CD4-positive, alpha-beta T cell (primary cell): ENCODE measurements around the gene MT4. TPM values are rescaled to one million over a fixed set of nuclear protein-coding genes. Genes with fewer than 3 reads are reported as not detected.
"Not testable (repeated sequence)": the region's sequence is repeated elsewhere in the genome, so short reads cannot be mapped to it uniquely, and the experiment has no call there.

Experiments
- ATAC-seq: fragments of 200-7000 bp; cut with Tn5 transposase; one replicate; pipeline ENCODE4 v1.10.0; 2022; ENCODE audit warnings: mild to moderate bottlenecking; ENCODE audit not compliant: poor library complexity
- CTCF ChIA-PET: fragments of 350-600 bp; sonication (Branson Sonifier 250); formaldehyde crosslinking; loops from one replicate; lab custom pipeline; 2021; ENCODE audit warnings: antibody characterized with exemption, inconsistent platforms; lab: Charles Lee
- POLR2A ChIA-PET: fragments of 350-600 bp; sonication (Branson Sonifier 250); formaldehyde crosslinking; loops from one replicate; lab custom pipeline; 2021; ENCODE audit warnings: antibody characterized with exemption, inconsistent platforms; lab: Charles Lee
- DNase-seq, 14 experiments: peaks; one replicate each; pipeline ENCODE4 v3.0.0-alpha.2; 2013 to 2020; ENCODE audit warnings: mixed read lengths in 2 of 14
- H3K27ac ChIP-seq, 2 donors: one replicate each; pipeline versions ENCODE4 v1.5.1 to v1.7.0; 2013; ENCODE audit warnings: low read length in 2 of 2, low read depth in 1 of 2, mild to moderate bottlenecking in 1 of 2
- H3K27me3 ChIP-seq, 2 experiments: 1 replicate in 1 of 2; 2 replicates in 1 of 2; pipeline versions ENCODE4 v1.6.1 to v1.7.0; 2013; ENCODE audit warnings: low read length in 2 of 2, control low read depth in 1 of 2, mild to moderate bottlenecking in 1 of 2, moderate library complexity in 1 of 2; ENCODE audit not compliant: insufficient read depth in 2 of 2, control insufficient read depth in 1 of 2
- H3K36me3 ChIP-seq: one replicate; pipeline ENCODE4 v1.6.1; 2013; ENCODE audit warnings: low read length, control low read depth; ENCODE audit not compliant: insufficient read depth
- H3K4me1 ChIP-seq: one replicate; pipeline ENCODE4 v1.6.1; 2013; ENCODE audit warnings: low read length, control low read depth; ENCODE audit not compliant: insufficient read depth
- H3K4me3 ChIP-seq: one replicate; pipeline ENCODE4 v1.5.1; 2013; ENCODE audit warnings: mild to moderate bottlenecking, low read length, moderate library complexity
- H3K9me3 ChIP-seq, 2 experiments: 1 replicate in 1 of 2; 2 replicates in 1 of 2; pipeline versions ENCODE4 v1.6.1 to v1.7.0; 2013; ENCODE audit warnings: low read length in 2 of 2, mild to moderate bottlenecking in 2 of 2, control low read depth in 1 of 2, moderate library complexity in 1 of 2; ENCODE audit not compliant: control insufficient read depth in 1 of 2, insufficient read depth in 1 of 2
- H3K27ac Mint-ChIP-seq: one replicate; pipeline ENCODE4 v1.8.0; 2020; ENCODE audit warnings: mixed read lengths
- H3K27me3 Mint-ChIP-seq: one replicate; pipeline ENCODE4 v1.8.0; 2021; ENCODE audit warnings: mixed read lengths
- H3K36me3 Mint-ChIP-seq: one replicate; pipeline ENCODE4 v1.8.0; 2021; ENCODE audit warnings: low read depth, mixed read lengths
- H3K4me1 Mint-ChIP-seq: one replicate; pipeline ENCODE4 v1.8.0; 2021; ENCODE audit warnings: low read depth, mixed read lengths
- H3K4me3 Mint-ChIP-seq: one replicate; pipeline ENCODE4 v1.8.0; 2020; ENCODE audit warnings: mild to moderate bottlenecking, mixed read lengths
- H3K9me3 Mint-ChIP-seq: one replicate; pipeline ENCODE4 v1.8.0; 2020; ENCODE audit warnings: mixed read lengths
- CTCF ChIP-seq: fragments of 200-600 bp; IDR thresholded peaks from one replicate; pipeline ENCODE4 v1.8.0; 2022; ENCODE audit warnings: antibody characterized with exemption, mild to moderate bottlenecking
- intact Hi-C, 2 experiments: fragments of 100-400 bp; cut with DNase I in 1 of 2; cut with micrococcal nuclease in 1 of 2; formaldehyde crosslinking; loops; one replicate each; pipeline versions ENCODE4 v1.15.1 to v1.9.0; 2023 to 2025; cut with DNase I, micrococcal nuclease
- total RNA-seq, 174 experiments: library from RNA in 2 of 174; stranded (reverse) in 2 of 174; gene quantifications; one replicate each; pipeline ENCODE4 v1.2.3 and lab custom pipeline; 2021 to 2026

The MT4 gene
- total RNA-seq, 2 experiments from 2014 or later, result not detected

DNA sequence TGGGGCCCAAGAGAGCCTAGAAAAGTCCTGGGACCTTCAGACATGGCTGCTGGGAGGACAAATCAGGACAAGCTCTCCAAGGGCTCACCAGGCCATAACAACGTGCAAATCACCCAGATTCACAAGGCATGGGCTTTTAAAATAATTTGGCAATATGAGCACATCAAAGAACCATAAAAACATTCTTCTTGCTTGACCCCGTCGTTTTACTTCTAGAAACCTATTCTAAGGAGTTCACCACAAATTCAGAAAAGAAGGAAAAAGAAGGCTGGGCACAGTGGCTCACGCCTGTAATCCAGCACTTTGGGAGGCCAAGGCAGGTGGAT is 12.4 kb downstream of the MT4 start:
- Mint-ChIP-seq H3K4me1 (peaks cover 9% of the 10 kb centered on the region), H3K4me3 (no peak overlapping the region), H3K36me3 (no peaks in the 10 kb centered on the region), H3K27me3 (peaks cover under 1% of the 10 kb centered on the region), H3K9me3 (peaks cover 2% of the 10 kb centered on the region), H3K27ac (no peak overlapping the region)
- Histone ChIP-seq H3K36me3 (no peaks in the 10 kb centered on the region), H3K4me3 (no peak overlapping the region), H3K4me1 (peaks cover 8% of the 10 kb centered on the region), H3K27ac (no peak overlapping the region), H3K27me3 (no peaks in the 10 kb centered on the region), H3K9me3 (peaks cover 0 to 6% of the 10 kb centered on the region in 2 experiments)
- peak; percentile 25 for TF ChIP-seq CTCF
- ATAC-seq, result no peak
- DNase-seq, result no peak
- ChIA-PET POLR2A (interaction anchor here (1.1 to 2.7 kb wide), 3 partner anchors 80 to 125 kb away, joined by 3 to 17 read pairs (median 4); no protein-coding TSS in a partner anchor), CTCF (interaction anchor here (0.6 to 4.1 kb wide), 4 partner anchors 66 to 129 kb away, joined by 5 to 44 read pairs (median 8); partner anchors contain the start of gene MT1X)
- intact Hi-C loops, result loop anchor here (1.0 to 10.0 kb wide), 6 partner anchors 60 to 632 kb away; partner anchors contain the start of gene MT1X (in 1 of the 2)

DNA sequence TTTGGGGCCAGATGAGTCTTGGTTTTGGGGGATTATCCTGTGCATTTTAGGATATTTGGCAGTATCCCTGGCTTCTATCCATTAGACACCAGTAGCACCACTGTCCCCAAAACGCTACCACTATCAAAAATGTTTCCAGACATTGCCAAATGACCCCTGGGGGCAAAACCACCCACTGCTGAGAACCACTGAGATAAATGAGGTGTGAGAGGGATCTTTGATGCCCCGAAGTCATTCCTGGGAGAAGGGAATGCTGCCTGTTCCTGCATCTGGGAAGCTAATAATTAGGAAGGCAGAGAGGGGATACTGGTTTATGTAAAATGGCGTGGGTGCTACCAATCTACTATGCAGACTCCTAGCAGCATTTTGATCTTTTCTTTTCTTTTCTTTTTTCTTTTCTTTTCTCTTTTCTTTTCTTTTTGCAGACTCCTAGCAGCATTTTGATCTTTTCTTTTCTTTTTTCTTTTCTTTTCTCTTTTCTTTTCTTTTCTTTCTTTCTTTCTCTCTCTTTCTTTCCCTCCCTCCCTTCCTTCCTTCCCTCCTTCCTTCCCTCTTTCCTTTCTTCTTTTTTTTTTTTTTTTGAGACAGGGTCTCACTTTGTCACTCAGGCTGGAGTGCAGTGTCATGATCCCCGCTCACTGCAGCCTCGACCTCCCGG is 15.6 kb downstream of the MT4 start:
- H3K36me3 ChIP-seq, result no peaks in the 10 kb centered on the region
- DNase-seq (no peak), ATAC-seq (no peak)
- H3K9me3 Mint-ChIP-seq, result no peaks in the 10 kb centered on the region
- H3K27ac ChIP-seq, result no peak overlapping the region
- intact Hi-C loops, result no loop called here
- CTCF ChIA-PET, result interaction anchor here (1.4 kb wide), 1 partner anchor 121 kb away, joined by 4 read pairs; no protein-coding TSS in a partner anchor
- H3K4me1 ChIP-seq, result peaks cover 8% of the 10 kb centered on the region
- TF ChIP-seq CTCF, result no peak
- H3K36me3 Mint-ChIP-seq, result no peaks in the 10 kb centered on the region
- H3K27me3 Mint-ChIP-seq, result peaks cover 21% of the 10 kb centered on the region
- H3K9me3 ChIP-seq, result no peaks in the 10 kb centered on the region
- H3K27me3 ChIP-seq, result no peaks in the 10 kb centered on the region
- H3K4me1 Mint-ChIP-seq, result peaks cover 9% of the 10 kb centered on the region
- no peak overlapping the region for H3K4me3 Mint-ChIP-seq
- POLR2A ChIA-PET, result no interaction called here
- no peak overlapping the region for H3K27ac Mint-ChIP-seq
- H3K4me3 ChIP-seq, result no peak overlapping the region

- H3K9me3 ChIP-seq, H3K36me3 Mint-ChIP-seq, H3K27ac Mint-ChIP-seq, POLR2A ChIA-PET, H3K4me1 ChIP-seq, H3K4me3 Mint-ChIP-seq, H3K36me3 ChIP-seq, H3K4me1 Mint-ChIP-seq, DNase-seq, H3K4me3 ChIP-seq, intact Hi-C loops, H3K27ac ChIP-seq, H3K27me3 ChIP-seq, CTCF ChIA-PET, H3K9me3 Mint-ChIP-seq, ATAC-seq: not testable (repeated sequence)
- peaks cover 28% of the 10 kb centered on the region for H3K27me3 Mint-ChIP-seq
These were observed 18.0 kb downstream of the MT4 start for GRCh38 chr16:56582911-56583310.
